HL-60 (cell line): ENCODE data around the gene PDXK.

ENCODE experiments used
- DNase-seq, 2 experiments: peaks; one replicate each; pipeline ENCODE4 v3.0.0-alpha.2; 2010 to 2020; ENCODE audit warnings: low read depth in 1 of 2, low spot score in 1 of 2
- H3K27ac ChIP-seq: fragments of 250-450 bp; sonication (Bioruptor Pico); replicated peaks from 2 replicates; pipeline ENCODE4 v1.5.1; 2020; ENCODE audit warnings: mild to moderate bottlenecking, moderate library complexity
- H3K27me3 ChIP-seq: fragments of 250-450 bp; sonication (Bioruptor Pico); 2 replicates; pipeline ENCODE4 v1.5.1; 2021; ENCODE audit warnings: mild to moderate bottlenecking, moderate library complexity; ENCODE audit not compliant: insufficient read depth, poor library complexity, severe bottlenecking
- H3K4me3 ChIP-seq: replicated peaks from 2 replicates; pipeline ENCODE4 v1.5.1; 2011; ENCODE audit warnings: mild to moderate bottlenecking, control low read depth, low read length; ENCODE audit not compliant: insufficient read depth
- CTCF ChIP-seq: IDR thresholded peaks from one replicate; pipeline ENCODE4 v1.5.1; 2011; ENCODE audit warnings: low read length, control low read depth, inconsistent platforms; ENCODE audit not compliant: insufficient read depth
- GABPA ChIP-seq: IDR thresholded peaks from 2 replicates; pipeline ENCODE4 v1.6.1; 2012; ENCODE audit warnings: low read depth
- POLR2AphosphoS5 ChIP-seq: IDR thresholded peaks from 2 replicates; pipeline ENCODE4 v1.6.1; 2012; ENCODE audit warnings: low read depth
- REST ChIP-seq: IDR thresholded peaks from 2 replicates; pipeline ENCODE4 v1.6.1; 2012; ENCODE audit warnings: low read depth; ENCODE audit not compliant: insufficient replicate concordance
- SPI1 ChIP-seq: IDR thresholded peaks from 2 replicates; pipeline ENCODE4 v1.6.1; 2012; ENCODE audit warnings: low read depth, mild to moderate bottlenecking, borderline replicate concordance

The PDXK gene

GRCh38 chr21:43805275-43805800 lies 86.4 kb downstream of the PDXK start:
- H3K27ac ChIP-seq = peak overlapping the region; percentile 88
- no peak for TF ChIP-seq CTCF
- TF ChIP-seq GABPA = no peak
- TF ChIP-seq POLR2AphosphoS5 = no peak; the same call in 1 of the 2 replicates
- TF ChIP-seq SPI1 = peak; percentile 6; the same call in 1 of the 2 replicates
- no peak for TF ChIP-seq REST
- peak in 1 of 2 experiments; percentile 91 for DNase-seq
- no peaks in the 10 kb centered on the region for H3K27me3 ChIP-seq
- H3K4me3 ChIP-seq = no peak overlapping the region

GRCh38 chr21:43806017-43806710 lies 87.2 kb downstream of the PDXK start:
- no peak for DNase-seq
- TF ChIP-seq SPI1 (no peak), GABPA (no peak), POLR2AphosphoS5 (no peak; the same call in 1 of the 2 replicates), CTCF (no peak), REST (no peak)
- H3K4me3 ChIP-seq = no peak overlapping the region
- H3K27me3 ChIP-seq = no peaks in the 10 kb centered on the region
- H3K27ac ChIP-seq = peak overlapping the region; percentile 88

GRCh38 chr21:43808367-43808766 lies 89.4 kb downstream of the PDXK start:
- Histone ChIP-seq H3K4me3 (no peak overlapping the region), H3K27ac (no peak overlapping the region), H3K27me3 (no peaks in the 10 kb centered on the region)
- no peak for TF ChIP-seq REST
- TF ChIP-seq SPI1 = no peak
- no peak for TF ChIP-seq GABPA
- no peak for TF ChIP-seq POLR2AphosphoS5
- TF ChIP-seq CTCF = no peak
- DNase-seq = no peak
